Adrenal gland (tissue), 5 donors: ENCODE measurements around the gene NPPB.

Experiments
- POLR2A ChIP-seq, 2 donors: fragments of 450-650 bp; IDR thresholded peaks; one replicate each; pipeline ENCODE4 v1.6.1; 2017; ENCODE audit warnings: antibody characterized with exemption in 2 of 2, mild to moderate bottlenecking in 2 of 2, moderate library complexity in 1 of 2
- TF ChIP-seq, protein P1 (sequence below), 6 experiments: fragments of 450-650 bp in 4 of 6; fragments of 200-600 bp in 2 of 6; sonication (generic) in 1 of 6; IDR thresholded peaks; 1 replicate in 5 of 6; 2 replicates in 1 of 6; pipeline versions ENCODE4 v1.5.1 to v1.8.0; 2016 to 2021; ENCODE audit warnings: antibody characterized with exemption in 6 of 6, mild to moderate bottlenecking in 2 of 6, moderate library complexity in 1 of 6
- donor health status: DM: no; HTN: no; CAD: no.

DNA sequence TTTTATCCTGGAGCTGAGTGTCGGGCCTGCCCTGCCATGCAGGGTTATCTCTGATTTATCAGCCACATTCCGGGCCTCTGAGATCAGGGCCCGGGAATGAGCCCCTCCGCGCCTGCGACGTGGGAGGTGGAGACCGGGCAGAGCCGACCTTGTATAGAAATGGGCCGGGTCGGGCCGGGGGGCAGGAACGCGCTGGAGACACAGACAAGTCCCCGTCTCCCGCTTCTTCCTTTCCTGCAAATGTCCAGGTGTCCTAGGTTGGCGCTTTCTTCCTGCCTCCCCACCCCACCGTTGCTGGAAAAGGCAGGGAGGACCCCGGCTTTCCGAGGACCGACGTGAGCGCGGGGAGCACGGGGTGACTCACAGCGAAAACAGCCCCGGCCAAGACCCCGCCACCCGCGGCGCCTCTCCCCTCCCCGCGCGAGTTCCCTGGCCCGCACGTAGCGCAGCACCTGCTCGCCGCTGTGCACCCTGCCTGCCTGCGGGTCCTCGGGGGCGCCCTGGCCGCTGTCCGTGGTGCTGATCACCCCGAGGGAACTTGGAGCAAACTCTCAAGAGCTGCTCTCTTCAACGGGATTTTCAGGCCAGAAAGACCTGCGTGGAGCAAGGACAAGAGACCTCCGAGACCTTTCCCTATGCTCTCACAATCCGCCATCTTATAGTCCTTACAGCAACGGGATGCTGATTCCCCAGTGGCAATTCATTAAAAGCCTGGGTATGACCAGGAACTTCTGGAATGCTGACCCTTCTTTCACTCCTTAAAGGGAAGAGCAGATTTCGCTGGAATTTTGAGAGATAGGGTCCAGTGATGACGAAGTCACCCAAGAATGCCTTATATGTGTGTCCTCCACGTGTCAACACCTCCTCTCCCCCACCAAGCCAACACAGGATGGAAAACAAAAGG lies 475 bp upstream of the NPPB start:
- no peak for TF ChIP-seq POLR2A (IDR thresholded peaks at IDR 0.05)
- TF ChIP-seq, protein P1, sequence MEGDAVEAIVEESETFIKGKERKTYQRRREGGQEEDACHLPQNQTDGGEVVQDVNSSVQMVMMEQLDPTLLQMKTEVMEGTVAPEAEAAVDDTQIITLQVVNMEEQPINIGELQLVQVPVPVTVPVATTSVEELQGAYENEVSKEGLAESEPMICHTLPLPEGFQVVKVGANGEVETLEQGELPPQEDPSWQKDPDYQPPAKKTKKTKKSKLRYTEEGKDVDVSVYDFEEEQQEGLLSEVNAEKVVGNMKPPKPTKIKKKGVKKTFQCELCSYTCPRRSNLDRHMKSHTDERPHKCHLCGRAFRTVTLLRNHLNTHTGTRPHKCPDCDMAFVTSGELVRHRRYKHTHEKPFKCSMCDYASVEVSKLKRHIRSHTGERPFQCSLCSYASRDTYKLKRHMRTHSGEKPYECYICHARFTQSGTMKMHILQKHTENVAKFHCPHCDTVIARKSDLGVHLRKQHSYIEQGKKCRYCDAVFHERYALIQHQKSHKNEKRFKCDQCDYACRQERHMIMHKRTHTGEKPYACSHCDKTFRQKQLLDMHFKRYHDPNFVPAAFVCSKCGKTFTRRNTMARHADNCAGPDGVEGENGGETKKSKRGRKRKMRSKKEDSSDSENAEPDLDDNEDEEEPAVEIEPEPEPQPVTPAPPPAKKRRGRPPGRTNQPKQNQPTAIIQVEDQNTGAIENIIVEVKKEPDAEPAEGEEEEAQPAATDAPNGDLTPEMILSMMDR (IDR thresholded peaks at IDR 0.05) = peak in 3 of 6 experiments; percentile 15 to 52 (median 27)
